Right lobe of liver (tissue), 6 donors: ENCODE data around the gene SHISAL2A. TPM values are rescaled to one million over a fixed set of nuclear protein-coding genes. Genes with fewer than 3 reads are reported as not detected.
"Not testable (repeated sequence)": the region's sequence is repeated elsewhere in the genome, so short reads cannot be mapped to it uniquely, and the experiment has no call there.

ENCODE experiments used
- ATAC-seq, 4 donors: fragments of 200-7000 bp; cut with Tn5 transposase; one replicate each; pipeline ENCODE4 v1.9.1; 2020; ENCODE audit warnings: mild to moderate bottlenecking in 4 of 4, moderate library complexity in 4 of 4
- DNase-seq, 3 donors: peaks; one replicate each; pipeline ENCODE4 v3.0.0-alpha.2; 2020
- H3K27ac ChIP-seq, 3 donors: fragments of 200-600 bp; one replicate each; pipeline ENCODE4 v1.8.0; 2022
- H3K27me3 ChIP-seq, 2 donors: fragments of 200-600 bp; one replicate each; pipeline ENCODE4 v1.8.0; 2022
- H3K36me3 ChIP-seq, 4 donors: fragments of 200-600 bp; sonication (generic) in 1 of 4; one replicate each; pipeline versions ENCODE4 v1.5.1 to v1.8.0; 2017 to 2022; ENCODE audit warnings: control low read depth in 1 of 4
- H3K4me1 ChIP-seq, 4 donors: fragments of 200-600 bp; sonication (generic) in 1 of 4; one replicate each; pipeline versions ENCODE4 v1.5.1 to v1.8.0; 2017 to 2022; ENCODE audit warnings: control low read depth in 1 of 4
- H3K4me3 ChIP-seq, 3 donors: fragments of 200-600 bp; one replicate each; pipeline ENCODE4 v1.8.0; 2022
- H3K9me3 ChIP-seq, 4 donors: fragments of 200-600 bp; sonication (generic) in 1 of 4; one replicate each; pipeline versions ENCODE4 v1.5.1 to v1.8.0; 2017 to 2022; ENCODE audit warnings: control low read depth in 1 of 4
- POLR2A ChIP-seq: fragments of 450-650 bp; IDR thresholded peaks from one replicate; pipeline ENCODE4 v1.6.1; 2017; ENCODE audit warnings: antibody characterized with exemption, mild to moderate bottlenecking
- WGBS: methylation state at CpG from one replicate; pipeline ENCODE4 v1.1.6; 2018; ENCODE audit warnings: low coverage, low lambda C conversion rate; ENCODE audit not compliant: insufficient coverage; ENCODE audit errors: missing lambda C conversion rate; 5-methylcytosine and 5-hydroxymethylcytosine counted together
- intact Hi-C, 2 donors: fragments of 100-400 bp; cut with DNase I; formaldehyde crosslinking; loops; one replicate each; pipeline versions ENCODE4 v1.11.2 to v1.14.1; 2022
- total RNA-seq, 6 experiments: library from RNA; depleted of rRNA in 2 of 6; stranded (reverse); fragments of >200 nt in 2 of 6; fragmentation: NEBNext Ultra II Directional in 3 of 6; extraction: Animal tissue kit (Norgen Biotek cat#: 25700) in 3 of 6; gene quantifications; one replicate each; pipeline versions ENCODE4 v1.1.0 to v1.2.4, GENCODE V29; 2016 to 2023
- TF ChIP-seq, protein P1 (sequence below), 4 donors: fragments of 200-600 bp in 3 of 4; fragments of 450-650 bp in 1 of 4; IDR thresholded peaks; one replicate each; pipeline versions ENCODE4 v1.5.1 to v1.8.0; 2016 to 2022; ENCODE audit warnings: antibody characterized with exemption in 4 of 4, mild to moderate bottlenecking in 2 of 4
- donor health status: DM: no; HTN: yes; CAD: no.
- donor health status: DM: no; HTN: no; CAD: no.
- donor health status: DM: no; HTN: no; CAD: no.
- donor health status: DM: no; HTN: yes; CAD: no.
- donor health status: DM: no; HTN: yes; CAD: no.

SHISAL2A gene
- total RNA-seq, 6 experiments from 2014 or later, result not detected

DNA sequence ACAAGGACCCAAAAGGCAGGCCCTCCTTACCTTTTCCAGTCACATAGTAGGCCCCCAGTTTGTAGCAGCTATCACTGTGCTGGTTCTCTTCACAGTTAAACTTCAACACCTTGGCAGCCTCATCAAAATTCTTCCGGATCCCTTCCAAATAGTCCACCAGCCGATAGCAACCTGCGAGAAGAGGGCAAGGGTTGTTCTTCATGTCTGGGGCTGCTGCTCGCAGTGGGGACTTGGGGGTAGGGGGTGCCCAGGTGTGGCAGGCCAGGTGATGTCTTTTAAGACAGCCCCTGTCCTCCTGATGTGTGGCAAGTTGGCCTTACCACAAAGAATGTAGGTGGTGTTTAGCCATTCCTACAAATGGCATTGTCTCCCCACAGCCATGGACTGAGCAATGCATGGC lies 59.7 kb downstream of the SHISAL2A start:
- intact Hi-C loops, result no loop called here
- peak in 1 of 3 donors; percentile 22 for DNase-seq
- H3K4me1 ChIP-seq, result peaks cover 0 to 9% (median 0%) of the 10 kb centered on the region in 4 donors
- TF ChIP-seq, protein P1, sequence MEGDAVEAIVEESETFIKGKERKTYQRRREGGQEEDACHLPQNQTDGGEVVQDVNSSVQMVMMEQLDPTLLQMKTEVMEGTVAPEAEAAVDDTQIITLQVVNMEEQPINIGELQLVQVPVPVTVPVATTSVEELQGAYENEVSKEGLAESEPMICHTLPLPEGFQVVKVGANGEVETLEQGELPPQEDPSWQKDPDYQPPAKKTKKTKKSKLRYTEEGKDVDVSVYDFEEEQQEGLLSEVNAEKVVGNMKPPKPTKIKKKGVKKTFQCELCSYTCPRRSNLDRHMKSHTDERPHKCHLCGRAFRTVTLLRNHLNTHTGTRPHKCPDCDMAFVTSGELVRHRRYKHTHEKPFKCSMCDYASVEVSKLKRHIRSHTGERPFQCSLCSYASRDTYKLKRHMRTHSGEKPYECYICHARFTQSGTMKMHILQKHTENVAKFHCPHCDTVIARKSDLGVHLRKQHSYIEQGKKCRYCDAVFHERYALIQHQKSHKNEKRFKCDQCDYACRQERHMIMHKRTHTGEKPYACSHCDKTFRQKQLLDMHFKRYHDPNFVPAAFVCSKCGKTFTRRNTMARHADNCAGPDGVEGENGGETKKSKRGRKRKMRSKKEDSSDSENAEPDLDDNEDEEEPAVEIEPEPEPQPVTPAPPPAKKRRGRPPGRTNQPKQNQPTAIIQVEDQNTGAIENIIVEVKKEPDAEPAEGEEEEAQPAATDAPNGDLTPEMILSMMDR (IDR thresholded peaks at IDR 0.05), result no peak
- no peak for TF ChIP-seq POLR2A
- H3K4me3 ChIP-seq, result no peak overlapping the region
- H3K9me3 ChIP-seq, result no peaks in the 10 kb centered on the region
- ATAC-seq, result no peak
- no peaks in the 10 kb centered on the region for H3K27me3 ChIP-seq
- 44% methylated on average over 3 of the region's 4 CpGs for whole genome bisulfite sequencing
- no peak overlapping the region for H3K27ac ChIP-seq
- H3K36me3 ChIP-seq, result peaks cover 0 to 33% (median 1%) of the 10 kb centered on the region in 4 donors

DNA sequence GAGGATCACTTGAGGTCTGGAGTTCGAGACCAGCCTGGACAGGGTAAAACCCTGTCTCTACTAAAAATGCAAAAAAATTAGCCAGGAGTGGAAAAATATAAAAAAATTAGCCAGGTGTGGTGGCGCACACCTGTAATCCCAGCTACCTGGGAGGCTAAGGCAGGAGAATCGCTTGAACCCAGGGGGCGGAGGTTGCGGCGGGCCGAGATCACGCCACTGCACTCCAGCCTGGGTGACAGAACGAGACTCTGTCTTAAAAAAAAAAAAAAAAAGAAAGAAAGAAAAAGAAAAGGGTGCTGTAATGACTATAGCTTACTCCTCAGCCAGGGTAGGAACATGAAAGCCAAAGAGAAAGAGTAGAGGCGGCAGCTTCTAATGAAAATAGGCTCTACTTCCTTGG lies 60.4 kb downstream of the SHISAL2A start:
- H3K4me3 ChIP-seq, intact Hi-C loops, ATAC-seq, H3K27ac ChIP-seq, H3K9me3 ChIP-seq, H3K4me1 ChIP-seq, H3K27me3 ChIP-seq: not testable (repeated sequence)
- 96% methylated on average over 10 of the region's 10 CpGs for WGBS
- DNase-seq, result peak in 1 of 3 donors; percentile 15
- H3K36me3 ChIP-seq, result peaks cover 0 to 28% (median 0%) of the 10 kb centered on the region in 4 donors

DNA sequence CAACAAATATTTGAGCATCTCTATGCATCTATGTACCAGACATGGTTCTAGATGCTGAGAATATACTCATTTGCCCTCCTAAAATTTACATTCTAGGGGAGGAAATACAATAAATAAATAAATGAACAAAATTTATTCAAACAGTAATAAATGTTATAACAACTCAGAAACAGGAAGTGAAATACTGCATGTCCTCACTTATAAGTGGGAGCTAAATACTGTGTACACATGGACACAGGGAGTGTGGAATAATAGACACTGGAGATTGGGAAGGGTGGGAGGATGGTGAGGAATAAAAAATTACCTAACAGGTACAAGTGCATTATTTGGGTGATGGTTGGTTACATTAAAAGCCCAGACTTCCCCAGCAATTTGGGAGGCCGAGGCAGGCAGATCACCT lies 60.9 kb downstream of the SHISAL2A start:
- no peak overlapping the region for H3K27ac ChIP-seq
- intact Hi-C loops, result no loop called here
- peaks cover 0 to 23% (median 0%) of the 10 kb centered on the region in 4 donors for H3K36me3 ChIP-seq
- peaks cover 0 to 14% (median 0%) of the 10 kb centered on the region in 4 donors for H3K4me1 ChIP-seq
- 67% methylated on average over 1 of the region's 1 CpG for whole genome bisulfite sequencing
- ATAC-seq (no peak), DNase-seq (no peak)
- no peak overlapping the region for H3K4me3 ChIP-seq
- no peaks in the 10 kb centered on the region for H3K9me3 ChIP-seq
- TF ChIP-seq POLR2A, result no peak
- TF ChIP-seq, protein P1 (IDR thresholded peaks at IDR 0.05), result no peak
- H3K27me3 ChIP-seq, result no peaks in the 10 kb centered on the region

DNA sequence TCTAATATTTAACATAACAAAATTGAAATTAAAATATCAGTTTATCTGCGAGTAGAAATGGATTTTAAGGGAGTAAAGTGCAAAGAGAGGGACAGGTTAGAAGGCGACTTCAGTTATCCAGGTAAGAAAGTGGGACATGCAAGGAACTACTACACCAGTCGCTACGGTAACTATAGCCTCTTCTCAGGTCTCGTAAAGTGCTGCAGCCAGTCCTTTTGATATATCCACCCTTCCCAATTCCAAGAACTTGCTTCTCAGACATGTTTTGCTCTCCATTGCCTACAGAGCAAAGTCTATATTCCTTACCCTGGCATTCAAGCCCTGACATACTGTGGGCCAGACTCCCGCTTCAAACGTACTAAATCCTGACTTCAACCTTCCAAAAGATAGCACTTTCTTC lies 62.7 kb downstream of the SHISAL2A start:
- no peak overlapping the region for H3K4me3 ChIP-seq
- H3K9me3 ChIP-seq, result no peaks in the 10 kb centered on the region
- TF ChIP-seq, protein P1 (IDR thresholded peaks at IDR 0.05), result no peak
- no peak for TF ChIP-seq POLR2A
- ATAC-seq (no peak), DNase-seq (no peak)
- no peaks in the 10 kb centered on the region for H3K27me3 ChIP-seq
- intact Hi-C loops, result no loop called here
- no peak overlapping the region for H3K27ac ChIP-seq
- H3K4me1 ChIP-seq, result peaks cover 0 to 17% (median 0%) of the 10 kb centered on the region in 4 donors
- 88% methylated on average over 7 of the region's 7 CpGs for WGBS
- peaks cover 0 to 20% (median 0%) of the 10 kb centered on the region in 4 donors for H3K36me3 ChIP-seq

- intact Hi-C loops, result no loop called here
Measured at GRCh38 chr1:52697795-52698674, 65.1 kb downstream of the SHISAL2A start, which contains the start of gene COA7. Gene COA7 (minus strand): TSS chr1:52698347. CDS start chr1:52698326, 21 bp downstream.

More at GRCh38 chr1:52697795-52698674, 65.1 kb downstream of the SHISAL2A start, which contains the start of gene COA7:
- Histone ChIP-seq H3K9me3 (no peaks in the 10 kb centered on the region), H3K27me3 (no peaks in the 10 kb centered on the region), H3K27ac (peak within 1 kb of the TSS; percentile 72 to 85 (median 75)), H3K36me3 (no peaks in the 10 kb centered on the region), H3K4me3 (peak within 1 kb of the TSS; percentile 75 to 93 (median 82)), H3K4me1 (peaks cover 0 to 14% (median 0%) of the 10 kb centered on the region in 4 donors)
- peak; percentile 73 to 79 (median 78) for ATAC-seq
- peak; percentile 89 to 91 (median 91) for DNase-seq
- TF ChIP-seq, protein P1 (IDR thresholded peaks at IDR 0.05), result no peak
- peak; percentile 38 for TF ChIP-seq POLR2A
- WGBS, result 2% methylated on average over 48 of the region's 68 CpGs
